Peyer's patch (tissue), 4 donors: ENCODE data around the gene SLC6A14.

Source experiments
- POLR2A ChIP-seq, 2 donors: fragments of 450-650 bp; IDR thresholded peaks; one replicate each; pipeline ENCODE4 v1.5.1; 2017; ENCODE audit warnings: antibody characterized with exemption in 2 of 2, mild to moderate bottlenecking in 2 of 2, moderate library complexity in 2 of 2
- TF ChIP-seq, protein P1 (sequence below), 6 experiments: fragments of 450-650 bp in 4 of 6; fragments of 200-600 bp in 2 of 6; sonication (generic) in 1 of 6; IDR thresholded peaks; one replicate each; pipeline ENCODE4 v1.5.1; 2017 to 2019; ENCODE audit warnings: antibody characterized with exemption in 6 of 6, mild to moderate bottlenecking in 3 of 6, moderate library complexity in 1 of 6

DNA sequence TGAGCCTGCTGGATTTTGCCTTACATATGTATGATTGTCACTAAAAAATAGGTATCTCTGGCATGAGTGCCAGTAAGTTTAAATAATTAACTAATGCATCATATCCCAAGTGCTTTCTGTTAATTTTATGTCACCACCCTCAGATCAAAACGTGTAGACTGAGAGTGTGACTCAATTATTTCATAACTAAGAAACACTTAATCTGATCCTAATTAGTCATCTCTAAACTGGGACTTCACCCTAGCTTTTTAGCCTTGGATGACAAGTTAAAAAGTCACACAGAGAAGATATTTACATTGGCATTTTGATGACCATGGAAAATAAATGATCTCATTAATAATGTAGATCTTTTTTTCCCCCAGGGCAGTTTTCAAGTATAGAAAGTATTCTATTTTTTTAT lies 23.1 kb upstream of the SLC6A14 start:
- TF ChIP-seq POLR2A (IDR thresholded peaks at IDR 0.05), result no peak
- TF ChIP-seq, protein P1, sequence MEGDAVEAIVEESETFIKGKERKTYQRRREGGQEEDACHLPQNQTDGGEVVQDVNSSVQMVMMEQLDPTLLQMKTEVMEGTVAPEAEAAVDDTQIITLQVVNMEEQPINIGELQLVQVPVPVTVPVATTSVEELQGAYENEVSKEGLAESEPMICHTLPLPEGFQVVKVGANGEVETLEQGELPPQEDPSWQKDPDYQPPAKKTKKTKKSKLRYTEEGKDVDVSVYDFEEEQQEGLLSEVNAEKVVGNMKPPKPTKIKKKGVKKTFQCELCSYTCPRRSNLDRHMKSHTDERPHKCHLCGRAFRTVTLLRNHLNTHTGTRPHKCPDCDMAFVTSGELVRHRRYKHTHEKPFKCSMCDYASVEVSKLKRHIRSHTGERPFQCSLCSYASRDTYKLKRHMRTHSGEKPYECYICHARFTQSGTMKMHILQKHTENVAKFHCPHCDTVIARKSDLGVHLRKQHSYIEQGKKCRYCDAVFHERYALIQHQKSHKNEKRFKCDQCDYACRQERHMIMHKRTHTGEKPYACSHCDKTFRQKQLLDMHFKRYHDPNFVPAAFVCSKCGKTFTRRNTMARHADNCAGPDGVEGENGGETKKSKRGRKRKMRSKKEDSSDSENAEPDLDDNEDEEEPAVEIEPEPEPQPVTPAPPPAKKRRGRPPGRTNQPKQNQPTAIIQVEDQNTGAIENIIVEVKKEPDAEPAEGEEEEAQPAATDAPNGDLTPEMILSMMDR (IDR thresholded peaks at IDR 0.05), result no peak
